Mesenteric fat pad (tissue), 1 donor: Measurements from ENCODE around the gene GUCY2D. TPM values are rescaled to one million over a fixed set of nuclear protein-coding genes. Genes with fewer than 3 reads are reported as not detected.
A peak's percentile ranks its signal among the peaks of the same experiment; 100 is the strongest.

ENCODE experiments used
- DNase-seq: peaks from one replicate; pipeline ENCODE4 v3.0.0-alpha.2; 2020; ENCODE audit warnings: low spot score
- total RNA-seq: library from RNA; stranded (reverse); fragmentation: NEBNext Ultra II Directional; extraction: Animal tissue kit (Norgen Biotek cat#: 25700); gene quantifications from one replicate; pipeline ENCODE4 v1.2.1, GENCODE V29; 2021
- donor health status: DM: yes; HTN: yes; CAD: no.

The GUCY2D gene
- total RNA-seq, 1 donor from 2014 or later = not detected

DNA sequence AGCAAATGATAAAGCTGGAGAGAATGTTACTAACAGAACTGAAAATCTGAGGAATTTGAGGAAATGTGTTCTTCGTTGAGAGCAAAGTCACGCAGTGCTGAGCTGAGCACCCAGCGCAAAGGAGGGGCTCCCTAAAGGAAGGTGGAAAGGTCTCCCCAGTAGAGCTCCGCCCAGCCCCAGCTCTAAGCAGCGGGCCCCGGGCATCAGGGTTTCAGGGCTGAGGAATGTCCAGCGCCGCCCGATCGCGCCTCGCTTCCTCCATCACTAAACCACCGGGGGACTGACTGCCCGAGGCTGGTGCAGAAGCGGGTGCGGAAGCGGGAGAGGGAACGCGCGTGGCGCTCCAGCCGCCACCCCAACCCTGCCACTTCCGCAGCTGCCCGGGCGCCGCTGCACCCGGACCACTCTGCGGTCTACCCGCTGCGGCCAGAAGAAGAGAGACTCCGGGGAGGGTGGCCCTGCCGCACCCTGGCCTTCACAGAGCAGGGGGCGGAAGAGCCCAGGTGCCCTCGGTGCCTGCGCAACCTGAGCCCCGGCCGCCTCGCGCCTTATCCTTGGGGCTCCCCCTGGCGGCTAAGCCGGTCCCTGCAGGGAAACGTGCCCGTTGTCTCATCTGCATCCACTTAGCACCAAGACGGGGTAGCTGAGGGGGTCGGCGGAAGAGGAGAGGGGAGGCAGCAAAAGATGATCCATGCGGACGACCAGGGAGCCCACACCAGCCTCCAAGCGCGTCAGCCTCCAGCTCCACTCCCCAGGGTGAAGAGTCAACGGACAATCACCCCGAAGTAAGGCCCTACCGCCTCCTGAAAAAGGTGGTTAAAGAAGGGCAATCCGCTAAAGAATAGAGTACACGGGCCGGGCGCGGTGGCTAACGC lies 12.4 kb upstream of the GUCY2D start:
- peak; percentile 94 for DNase-seq

DNA sequence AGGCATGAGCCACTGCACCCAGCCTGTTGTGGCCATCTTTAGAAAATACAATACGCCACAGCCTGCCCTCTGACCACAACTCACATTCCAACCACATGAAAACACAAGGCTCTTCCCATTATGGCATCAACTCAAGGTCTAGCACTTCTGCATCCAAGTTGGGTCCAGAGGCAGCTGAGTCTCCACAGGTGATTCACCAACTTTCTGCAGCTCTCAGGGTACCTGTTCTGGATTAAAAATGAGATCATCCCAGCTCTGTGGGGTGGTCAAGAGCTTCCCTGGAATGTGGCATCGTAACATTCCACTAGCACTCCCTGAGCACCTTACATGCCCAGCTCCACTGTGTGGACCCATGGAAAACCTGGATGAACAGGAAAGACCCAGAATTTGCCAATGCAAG lies 9.9 kb upstream of the GUCY2D start:
- no peak for DNase-seq

DNA sequence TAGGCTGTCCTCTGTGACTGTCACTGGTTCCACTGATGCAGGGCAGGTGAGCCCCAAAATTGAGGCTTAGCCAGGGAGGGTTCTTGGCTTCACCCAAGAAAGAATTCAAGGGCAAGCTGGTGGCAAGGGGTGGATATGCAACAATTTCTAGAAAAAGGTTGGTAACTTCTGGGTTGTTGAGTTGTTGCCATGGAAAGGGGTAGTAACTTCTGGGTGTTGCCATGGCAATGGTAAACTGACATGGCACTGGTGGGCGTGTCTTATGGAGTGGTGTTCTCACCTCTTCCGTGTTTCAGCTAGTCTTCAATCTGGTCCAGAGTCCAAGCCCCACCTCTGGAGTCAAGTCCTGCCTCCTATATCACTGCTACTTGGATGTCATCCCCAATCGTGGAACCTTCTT lies 9.5 kb upstream of the GUCY2D start:
- DNase-seq = peak; percentile 41

DNA sequence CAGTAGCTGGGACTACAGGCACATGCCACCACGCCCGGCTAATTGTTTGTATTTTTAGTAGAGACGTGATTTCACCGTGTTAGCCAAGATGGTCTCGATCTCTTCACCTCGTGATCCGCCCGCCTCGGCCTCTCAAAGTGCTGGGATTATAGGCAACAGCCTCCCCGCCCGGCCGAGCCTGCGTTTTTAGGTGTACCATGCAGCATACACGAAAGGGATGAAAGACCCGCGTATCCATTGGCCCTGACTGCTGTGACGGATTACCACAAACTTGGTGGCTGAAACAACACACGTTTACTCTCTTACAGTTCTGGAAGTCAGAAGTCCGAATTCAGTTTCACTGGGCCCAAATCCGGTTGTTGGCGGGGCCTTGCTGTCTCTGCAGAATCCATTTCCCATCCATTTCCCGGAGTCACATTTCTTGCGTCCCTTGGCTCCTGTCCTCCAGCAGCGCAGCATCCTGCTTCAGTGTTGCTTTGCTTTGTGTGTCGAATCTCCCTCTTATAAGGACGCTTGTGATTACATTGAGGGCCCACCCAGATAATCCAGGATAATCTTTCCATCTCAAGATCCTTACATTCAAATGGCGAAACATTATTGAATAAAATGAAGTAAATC lies 8.3 kb upstream of the GUCY2D start:
- peak; percentile 53 for DNase-seq

DNA sequence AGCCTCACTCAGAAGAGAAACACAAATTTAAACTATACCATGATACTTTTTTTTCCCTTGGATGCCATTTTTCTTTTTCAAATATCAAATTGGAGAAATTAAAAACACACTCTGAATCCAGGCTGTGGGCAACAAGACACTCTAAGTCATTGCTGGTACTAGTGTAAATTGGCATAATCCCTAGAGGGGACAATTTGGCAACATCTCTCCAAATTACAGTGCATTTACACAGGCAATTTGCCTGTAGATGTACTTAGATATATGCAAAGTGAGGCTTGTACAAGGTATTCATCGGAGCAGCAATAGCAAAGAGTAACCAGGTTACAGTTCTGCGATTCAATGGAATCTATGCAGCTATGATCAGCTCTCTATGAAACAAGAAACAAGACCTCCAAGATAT lies 6.7 kb upstream of the GUCY2D start:
- no peak for DNase-seq

DNA sequence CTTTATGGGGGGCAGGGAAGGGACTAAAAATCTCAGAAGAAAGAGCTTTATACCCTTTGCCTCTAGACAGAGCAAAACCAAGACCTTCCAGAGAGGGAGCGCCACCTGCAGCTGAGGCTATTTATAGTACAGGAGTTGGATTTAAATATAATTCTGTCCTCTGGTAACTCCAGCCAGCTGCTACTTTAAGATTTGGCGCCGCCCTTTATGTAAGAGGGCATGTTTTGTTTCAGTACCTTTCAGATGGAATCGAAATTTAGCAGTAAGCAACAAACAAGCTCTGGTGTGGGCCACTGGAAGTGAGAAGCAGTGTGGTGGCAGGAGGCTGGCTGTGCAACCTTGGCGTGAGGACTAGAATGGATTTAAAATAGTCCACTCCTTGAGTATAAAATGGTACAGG lies 5.2 kb upstream of the GUCY2D start:
- DNase-seq = peak; percentile 60

DNA sequence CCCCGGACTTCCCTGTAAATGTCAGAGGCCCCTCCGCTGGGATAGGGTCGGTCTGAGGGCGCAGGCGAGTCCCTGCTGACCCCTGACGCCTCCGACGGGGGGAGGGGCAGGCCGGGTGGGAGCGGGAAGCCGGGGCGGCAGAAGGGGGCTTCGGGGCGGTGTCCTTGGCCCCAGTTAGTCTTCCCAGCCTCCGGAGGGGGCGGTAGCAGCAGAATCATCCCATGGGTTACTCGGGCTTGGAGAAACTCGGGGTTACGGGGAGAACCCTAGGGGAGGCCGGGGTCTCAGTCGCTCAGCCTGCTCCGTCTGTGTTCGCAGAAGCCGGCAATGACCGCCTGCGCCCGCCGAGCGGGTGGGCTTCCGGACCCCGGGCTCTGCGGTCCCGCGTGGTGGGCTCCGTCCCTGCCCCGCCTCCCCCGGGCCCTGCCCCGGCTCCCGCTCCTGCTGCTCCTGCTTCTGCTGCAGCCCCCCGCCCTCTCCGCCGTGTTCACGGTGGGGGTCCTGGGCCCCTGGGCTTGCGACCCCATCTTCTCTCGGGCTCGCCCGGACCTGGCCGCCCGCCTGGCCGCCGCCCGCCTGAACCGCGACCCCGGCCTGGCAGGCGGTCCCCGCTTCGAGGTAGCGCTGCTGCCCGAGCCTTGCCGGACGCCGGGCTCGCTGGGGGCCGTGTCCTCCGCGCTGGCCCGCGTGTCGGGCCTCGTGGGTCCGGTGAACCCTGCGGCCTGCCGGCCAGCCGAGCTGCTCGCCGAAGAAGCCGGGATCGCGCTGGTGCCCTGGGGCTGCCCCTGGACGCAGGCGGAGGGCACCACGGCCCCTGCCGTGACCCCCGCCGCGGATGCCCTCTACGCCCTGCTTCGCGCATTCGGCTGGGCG lies 542 bp downstream of the GUCY2D start:
- peak; percentile 73 for DNase-seq

DNA sequence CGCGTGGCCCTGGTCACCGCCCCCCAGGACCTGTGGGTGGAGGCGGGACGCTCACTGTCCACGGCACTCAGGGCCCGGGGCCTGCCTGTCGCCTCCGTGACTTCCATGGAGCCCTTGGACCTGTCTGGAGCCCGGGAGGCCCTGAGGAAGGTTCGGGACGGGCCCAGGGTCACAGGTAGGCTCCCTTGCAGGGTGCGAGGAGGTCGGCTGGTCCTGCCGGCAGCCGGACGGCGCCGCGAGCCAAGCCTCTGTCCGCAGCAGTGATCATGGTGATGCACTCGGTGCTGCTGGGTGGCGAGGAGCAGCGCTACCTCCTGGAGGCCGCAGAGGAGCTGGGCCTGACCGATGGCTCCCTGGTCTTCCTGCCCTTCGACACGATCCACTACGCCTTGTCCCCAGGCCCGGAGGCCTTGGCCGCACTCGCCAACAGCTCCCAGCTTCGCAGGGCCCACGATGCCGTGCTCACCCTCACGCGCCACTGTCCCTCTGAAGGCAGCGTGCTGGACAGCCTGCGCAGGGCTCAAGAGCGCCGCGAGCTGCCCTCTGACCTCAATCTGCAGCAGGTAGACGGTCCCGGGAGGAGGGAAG lies 1.3 kb downstream of the GUCY2D start:
- no peak for DNase-seq

DNA sequence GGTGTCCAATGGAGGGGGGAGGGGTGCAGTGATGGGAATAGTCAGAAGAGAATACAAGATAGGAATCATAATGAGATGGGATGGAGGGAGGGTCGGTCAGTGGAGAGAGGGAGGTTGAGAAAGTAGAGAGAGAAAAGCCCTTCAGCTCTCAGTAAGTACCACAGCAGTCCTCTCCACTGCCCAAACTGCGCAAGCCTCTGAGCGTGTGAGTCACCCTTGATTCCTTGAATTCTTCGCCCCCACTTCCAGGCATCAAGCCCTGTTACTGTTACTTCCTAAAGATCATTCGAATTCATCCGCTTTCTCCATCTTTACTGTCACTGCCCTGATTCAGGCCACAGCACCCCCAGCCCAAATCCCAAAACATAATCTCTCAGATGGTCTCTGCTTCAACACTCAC lies 2.5 kb downstream of the GUCY2D start:
- DNase-seq = peak; percentile 26

DNA sequence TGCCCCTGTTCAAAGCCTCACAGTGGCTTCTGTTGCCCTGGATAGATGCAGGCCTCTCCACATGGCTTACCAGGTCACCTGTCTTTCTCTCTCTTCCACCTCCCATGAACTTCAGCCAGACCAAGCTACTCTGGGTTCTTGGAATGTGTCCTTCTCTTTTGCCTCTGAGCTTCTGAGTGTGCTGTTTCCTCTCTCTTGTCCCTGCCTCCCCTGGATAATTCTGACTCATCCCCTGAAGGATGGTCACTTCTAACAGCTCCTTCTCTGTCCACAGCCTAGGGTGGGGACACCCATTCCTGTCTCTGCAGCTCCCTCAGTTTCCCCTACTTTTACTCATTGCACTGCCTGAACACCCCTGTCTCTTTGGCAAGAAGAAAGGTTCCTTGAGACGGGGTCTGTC lies 2.9 kb downstream of the GUCY2D start:
- DNase-seq = peak; percentile 59

DNA sequence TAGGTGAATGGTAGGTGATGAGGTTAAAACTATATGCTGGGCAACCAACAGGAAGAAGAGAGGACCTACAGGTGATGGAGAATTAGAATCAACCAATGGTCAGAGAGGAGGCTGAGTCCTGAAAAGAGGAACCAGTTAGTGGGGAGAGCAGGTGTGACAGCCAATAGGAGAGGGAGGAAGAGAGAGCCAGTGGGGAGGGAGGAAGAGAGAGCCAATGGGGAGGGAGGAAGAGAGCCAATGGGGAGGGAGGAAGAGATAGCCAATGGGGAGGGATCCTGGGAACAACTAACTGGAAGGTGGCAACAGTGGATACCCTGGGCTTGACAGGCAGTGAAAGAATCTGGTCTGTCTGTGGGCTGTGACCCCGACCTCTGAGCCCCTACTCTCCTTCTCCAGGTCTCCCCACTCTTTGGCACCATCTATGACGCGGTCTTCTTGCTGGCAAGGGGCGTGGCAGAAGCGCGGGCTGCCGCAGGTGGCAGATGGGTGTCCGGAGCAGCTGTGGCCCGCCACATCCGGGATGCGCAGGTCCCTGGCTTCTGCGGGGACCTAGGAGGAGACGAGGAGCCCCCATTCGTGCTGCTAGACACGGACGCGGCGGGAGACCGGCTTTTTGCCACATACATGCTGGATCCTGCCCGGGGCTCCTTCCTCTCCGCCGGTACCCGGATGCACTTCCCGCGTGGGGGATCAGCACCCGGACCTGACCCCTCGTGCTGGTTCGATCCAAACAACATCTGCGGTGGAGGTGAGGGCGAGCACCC lies 3.7 kb downstream of the GUCY2D start:
- DNase-seq = peak; percentile 68

DNA sequence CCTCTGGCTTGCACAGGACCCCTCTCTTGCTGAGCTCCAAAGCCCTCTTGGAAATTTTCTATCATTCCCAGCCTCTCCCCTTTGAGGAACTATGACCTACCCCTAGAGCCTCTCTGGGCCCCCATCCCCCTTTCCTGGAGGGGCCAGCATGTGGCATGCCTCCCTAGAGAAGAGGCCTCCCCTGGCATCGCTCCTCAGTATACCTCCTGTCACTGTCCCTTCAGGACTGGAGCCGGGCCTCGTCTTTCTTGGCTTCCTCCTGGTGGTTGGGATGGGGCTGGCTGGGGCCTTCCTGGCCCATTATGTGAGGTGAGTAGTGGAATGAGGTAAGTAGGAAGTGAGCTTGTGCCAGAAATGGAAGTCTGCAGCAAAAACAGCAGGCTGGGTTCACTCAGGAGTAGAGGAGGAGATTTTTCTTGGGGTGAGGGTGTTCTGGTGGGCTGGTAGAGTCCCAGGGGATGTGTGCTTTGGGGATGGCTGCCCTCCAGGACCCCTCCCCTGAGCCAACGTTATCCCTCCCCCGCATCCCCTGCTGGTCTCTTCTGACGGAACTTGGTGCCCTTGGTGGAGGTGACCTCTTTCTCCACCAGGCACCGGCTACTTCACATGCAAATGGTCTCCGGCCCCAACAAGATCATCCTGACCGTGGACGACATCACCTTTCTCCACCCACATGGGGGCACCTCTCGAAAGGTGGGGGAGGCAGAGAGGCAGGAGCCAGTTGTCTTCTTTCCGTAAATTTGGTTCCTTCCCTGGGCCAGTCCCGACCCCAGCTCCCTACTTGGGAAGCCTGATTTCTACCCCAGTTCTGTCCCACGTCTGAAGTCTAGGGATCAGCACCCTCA lies 4.6 kb downstream of the GUCY2D start:
- DNase-seq = peak; percentile 65

DNA sequence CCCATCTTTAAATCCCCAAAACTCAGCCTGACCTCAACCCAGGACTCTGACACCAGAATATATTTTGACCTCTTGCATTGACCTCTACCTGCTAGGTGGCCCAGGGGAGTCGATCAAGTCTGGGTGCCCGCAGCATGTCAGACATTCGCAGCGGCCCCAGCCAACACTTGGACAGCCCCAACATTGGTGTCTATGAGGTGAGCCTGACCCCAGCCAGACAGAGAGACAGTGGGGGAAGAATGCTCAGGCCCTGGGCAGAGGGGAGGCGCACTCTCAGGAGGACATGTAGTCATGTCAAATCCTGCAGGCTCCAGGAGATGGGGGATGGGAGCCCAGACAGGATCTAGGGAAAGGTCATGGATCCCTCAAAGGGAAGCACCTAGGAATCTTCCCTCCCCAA lies 5.4 kb downstream of the GUCY2D start:
- no peak for DNase-seq

DNA sequence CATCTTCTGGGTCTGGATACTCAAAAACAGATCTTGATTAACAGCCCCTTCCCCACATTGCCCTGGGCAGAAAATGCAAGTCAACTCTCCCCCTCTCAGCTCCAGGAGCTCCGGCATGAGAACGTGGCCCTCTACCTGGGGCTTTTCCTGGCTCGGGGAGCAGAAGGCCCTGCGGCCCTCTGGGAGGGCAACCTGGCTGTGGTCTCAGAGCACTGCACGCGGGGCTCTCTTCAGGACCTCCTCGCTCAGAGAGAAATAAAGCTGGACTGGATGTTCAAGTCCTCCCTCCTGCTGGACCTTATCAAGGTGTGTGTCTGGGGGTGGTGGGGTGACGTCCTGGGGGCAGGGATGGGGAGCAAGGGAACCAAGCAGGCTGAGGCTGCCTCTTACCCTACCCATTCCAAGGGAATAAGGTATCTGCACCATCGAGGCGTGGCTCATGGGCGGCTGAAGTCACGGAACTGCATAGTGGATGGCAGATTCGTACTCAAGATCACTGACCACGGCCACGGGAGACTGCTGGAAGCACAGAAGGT lies 9.7 kb downstream of the GUCY2D start:
- no peak for DNase-seq

DNA sequence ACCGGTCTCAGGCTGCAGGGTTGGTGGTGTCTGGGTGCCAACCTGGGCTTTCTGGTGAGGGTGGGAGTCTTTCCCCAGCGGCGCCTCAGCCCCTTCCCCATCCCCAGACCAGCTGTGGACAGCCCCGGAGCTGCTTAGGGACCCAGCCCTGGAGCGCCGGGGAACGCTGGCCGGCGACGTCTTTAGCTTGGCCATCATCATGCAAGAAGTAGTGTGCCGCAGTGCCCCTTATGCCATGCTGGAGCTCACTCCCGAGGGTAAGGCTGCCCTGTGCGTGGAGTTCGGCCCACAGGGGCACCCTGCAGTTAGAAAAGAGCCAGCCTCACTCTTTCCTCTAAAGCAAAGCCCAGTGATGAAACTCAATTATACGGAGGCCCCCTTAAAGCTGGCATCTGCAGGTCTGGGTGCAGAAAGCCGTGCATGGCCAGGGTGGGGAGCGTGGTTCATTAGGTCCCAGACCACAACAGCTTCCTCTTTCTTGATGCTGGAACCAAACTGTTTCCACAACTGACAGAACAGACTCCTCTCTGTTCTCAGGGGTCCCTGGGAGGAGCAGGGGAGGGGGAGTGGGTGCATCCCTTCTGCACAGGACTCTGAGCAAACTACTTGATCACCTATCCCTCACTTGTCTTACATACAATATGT lies 10.7 kb downstream of the GUCY2D start:
- no peak for DNase-seq

DNA sequence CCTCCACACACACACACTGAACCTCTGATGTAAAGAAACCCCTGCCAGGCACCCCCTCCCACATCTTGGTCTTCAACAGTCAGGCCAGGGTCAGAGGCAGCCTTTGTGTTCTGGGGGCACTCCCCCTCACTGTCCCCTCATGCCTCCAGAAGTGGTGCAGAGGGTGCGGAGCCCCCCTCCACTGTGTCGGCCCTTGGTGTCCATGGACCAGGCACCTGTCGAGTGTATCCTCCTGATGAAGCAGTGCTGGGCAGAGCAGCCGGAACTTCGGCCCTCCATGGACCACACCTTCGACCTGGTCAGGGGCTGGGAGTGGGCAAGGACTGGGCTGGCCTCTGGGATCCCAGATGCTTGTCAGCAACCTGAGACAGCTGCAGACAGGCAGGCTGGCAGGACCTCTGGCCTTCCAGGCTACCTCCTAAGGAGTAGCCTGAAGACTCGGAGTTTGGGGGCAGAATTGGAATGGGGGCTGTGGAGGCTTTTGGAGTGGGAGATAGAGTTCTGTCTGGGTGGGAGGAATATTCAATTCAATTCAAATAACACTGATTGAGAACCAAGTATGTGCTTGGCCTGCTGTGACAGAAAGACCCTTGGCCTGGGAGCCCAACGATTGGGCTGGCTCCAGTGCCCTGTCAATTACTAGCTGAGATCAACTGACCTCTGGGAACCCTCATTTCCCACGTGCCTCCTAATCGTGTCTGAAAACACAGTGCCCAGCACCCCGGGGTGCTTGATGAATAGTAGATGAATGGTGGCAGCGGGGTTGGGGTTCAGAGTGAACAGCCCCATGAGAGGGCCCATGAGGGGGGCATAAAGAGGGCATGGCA lies 11.5 kb downstream of the GUCY2D start:
- DNase-seq = no peak

DNA sequence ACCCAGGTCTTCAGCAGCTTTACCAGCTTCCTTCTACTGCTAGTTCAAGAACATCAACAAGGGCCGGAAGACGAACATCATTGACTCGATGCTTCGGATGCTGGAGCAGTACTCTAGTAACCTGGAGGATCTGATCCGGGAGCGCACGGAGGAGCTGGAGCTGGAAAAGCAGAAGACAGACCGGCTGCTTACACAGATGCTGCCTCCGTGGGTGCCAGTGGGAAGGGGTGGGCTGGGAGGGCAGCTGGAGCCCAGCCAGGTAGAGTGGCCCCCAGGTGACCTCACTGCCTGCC lies 12.1 kb downstream of the GUCY2D start:
- no peak for DNase-seq

DNA sequence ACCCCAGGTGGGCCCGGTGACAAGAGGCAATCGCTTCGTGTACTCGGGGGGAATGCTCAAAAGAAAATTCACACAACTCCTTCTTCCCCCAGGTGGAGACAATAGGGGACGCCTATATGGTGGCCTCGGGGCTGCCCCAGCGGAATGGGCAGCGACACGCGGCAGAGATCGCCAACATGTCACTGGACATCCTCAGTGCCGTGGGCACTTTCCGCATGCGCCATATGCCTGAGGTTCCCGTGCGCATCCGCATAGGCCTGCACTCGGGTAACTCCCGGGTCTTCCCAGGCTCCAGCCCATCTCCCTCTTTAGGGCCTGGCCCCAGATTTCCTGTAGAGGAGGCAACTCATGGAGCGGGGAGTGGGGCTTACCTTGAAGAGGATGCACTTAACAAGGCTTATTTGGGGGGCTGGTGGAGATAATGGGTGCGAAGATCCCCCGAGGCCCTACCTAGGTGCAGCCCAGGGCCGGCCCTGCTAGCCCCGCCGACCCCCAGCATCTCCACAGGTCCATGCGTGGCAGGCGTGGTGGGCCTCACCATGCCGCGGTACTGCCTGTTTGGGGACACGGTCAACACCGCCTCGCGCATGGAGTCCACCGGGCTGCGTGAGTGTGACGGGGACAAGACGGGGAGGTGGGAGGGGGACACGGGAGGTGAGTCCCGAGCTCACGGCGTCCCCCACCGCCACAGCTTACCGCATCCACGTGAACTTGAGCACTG lies 13.0 kb downstream of the GUCY2D start:
- DNase-seq = no peak
